Measurements from ENCODE around the gene PLCH1. TPM values are rescaled to one million over a fixed set of nuclear protein-coding genes. Genes with fewer than 3 reads are reported as not detected.

Gene PLCH1
- total RNA-seq, 1 experiment from 2014 or later: 13.4 TPM

DNA sequence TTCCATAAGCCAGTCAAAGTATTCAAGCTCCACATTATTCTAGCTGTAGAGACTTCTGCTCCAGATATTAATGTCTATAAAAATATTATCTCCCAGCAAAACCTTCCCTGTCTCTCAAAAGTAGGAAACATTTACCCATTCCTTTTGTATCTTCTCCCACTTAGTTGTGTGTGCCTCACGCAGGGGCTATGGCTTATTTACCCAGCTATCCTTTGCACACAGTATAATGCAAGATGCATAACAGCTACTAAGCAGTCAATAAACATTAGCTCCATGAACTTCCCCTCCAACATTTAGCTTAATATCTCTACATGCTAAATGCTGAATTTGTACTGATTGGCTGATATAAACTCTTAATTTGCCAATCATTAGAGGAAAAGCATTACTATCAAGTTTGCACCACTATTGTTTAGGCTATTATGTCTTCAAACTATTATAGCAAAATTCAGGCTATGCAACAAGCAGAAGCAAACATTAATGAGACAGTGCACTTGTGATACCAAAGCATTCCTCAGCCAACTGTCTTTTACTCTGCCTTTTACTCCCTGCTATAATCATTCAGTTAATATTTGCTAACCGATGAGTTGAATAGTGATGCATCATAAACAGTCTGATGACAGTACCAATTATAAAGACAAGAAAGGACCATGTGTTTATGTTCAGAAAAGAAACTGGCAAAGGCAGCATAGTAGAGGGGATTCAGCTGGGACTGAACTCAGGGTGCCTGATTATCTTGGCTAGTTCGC lies 81.2 kb downstream of the PLCH1 start:
- Mint-ChIP-seq H3K27me3 (ENCODE audit: unreplicated experiment) (no peaks in the 10 kb centered on the region), H3K27ac (ENCODE audit: unreplicated experiment) (no peak overlapping the region), H3K4me1 (ENCODE audit: low read depth, unreplicated experiment) (peaks cover 62% of the 10 kb centered on the region), H3K36me3 (ENCODE audit: insufficient read depth, unreplicated experiment) (no peaks in the 10 kb centered on the region), H3K4me3 (ENCODE audit: low read depth, unreplicated experiment) (no peak overlapping the region), H3K9me3 (ENCODE audit: low read depth, unreplicated experiment) (no peaks in the 10 kb centered on the region)
- no peak for DNase-seq
- CTCF ChIA-PET: interaction anchor here (0.6 to 1.6 kb wide), 3 partner anchors 9 to 38 kb away, joined by 3 to 4 read pairs (median 4); no protein-coding TSS in a partner anchor
- BruUV-seq (replicated peaks): no TSS peak
- TF ChIP-seq, protein P1, sequence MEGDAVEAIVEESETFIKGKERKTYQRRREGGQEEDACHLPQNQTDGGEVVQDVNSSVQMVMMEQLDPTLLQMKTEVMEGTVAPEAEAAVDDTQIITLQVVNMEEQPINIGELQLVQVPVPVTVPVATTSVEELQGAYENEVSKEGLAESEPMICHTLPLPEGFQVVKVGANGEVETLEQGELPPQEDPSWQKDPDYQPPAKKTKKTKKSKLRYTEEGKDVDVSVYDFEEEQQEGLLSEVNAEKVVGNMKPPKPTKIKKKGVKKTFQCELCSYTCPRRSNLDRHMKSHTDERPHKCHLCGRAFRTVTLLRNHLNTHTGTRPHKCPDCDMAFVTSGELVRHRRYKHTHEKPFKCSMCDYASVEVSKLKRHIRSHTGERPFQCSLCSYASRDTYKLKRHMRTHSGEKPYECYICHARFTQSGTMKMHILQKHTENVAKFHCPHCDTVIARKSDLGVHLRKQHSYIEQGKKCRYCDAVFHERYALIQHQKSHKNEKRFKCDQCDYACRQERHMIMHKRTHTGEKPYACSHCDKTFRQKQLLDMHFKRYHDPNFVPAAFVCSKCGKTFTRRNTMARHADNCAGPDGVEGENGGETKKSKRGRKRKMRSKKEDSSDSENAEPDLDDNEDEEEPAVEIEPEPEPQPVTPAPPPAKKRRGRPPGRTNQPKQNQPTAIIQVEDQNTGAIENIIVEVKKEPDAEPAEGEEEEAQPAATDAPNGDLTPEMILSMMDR (IDR thresholded peaks at IDR 0.05; ENCODE audit: unreplicated experiment): no peak
- intact Hi-C loops (cut with micrococcal nuclease; ENCODE audit: unreplicated experiment): loop anchor here (2.0 kb wide), 2 partner anchors 57 to 73 kb away; no protein-coding TSS in a partner anchor

DNA sequence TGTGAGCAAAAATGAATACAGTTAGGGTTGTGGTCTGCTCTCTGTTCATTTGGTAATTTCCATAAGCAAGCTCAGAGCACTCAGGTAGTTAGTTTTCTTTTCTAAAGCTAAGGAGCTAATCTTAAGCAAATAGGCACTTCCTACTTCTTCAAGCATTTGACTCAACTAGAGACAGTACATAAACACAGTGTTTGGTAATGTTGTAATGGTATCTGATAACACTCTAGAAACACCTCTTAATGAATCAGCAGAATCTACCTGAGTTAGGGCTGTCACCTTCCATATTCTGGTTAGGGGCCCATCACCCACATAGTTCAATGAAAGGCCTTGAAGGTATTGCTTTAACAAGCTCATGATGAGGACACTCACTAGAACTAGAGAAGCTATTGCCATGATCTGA lies 83.1 kb downstream of the PLCH1 start:
- H3K27me3 Mint-ChIP-seq (ENCODE audit: unreplicated experiment): no peaks in the 10 kb centered on the region
- no TSS peak for BruUV-seq (replicated peaks)
- TF ChIP-seq, protein P1 (IDR thresholded peaks at IDR 0.05; ENCODE audit: unreplicated experiment): no peak
- intact Hi-C loops (cut with micrococcal nuclease; ENCODE audit: unreplicated experiment): no loop called here
- peaks cover 55% of the 10 kb centered on the region for H3K4me1 Mint-ChIP-seq (ENCODE audit: low read depth, unreplicated experiment)
- no peaks in the 10 kb centered on the region for H3K9me3 Mint-ChIP-seq (ENCODE audit: low read depth, unreplicated experiment)
- H3K4me3 Mint-ChIP-seq (ENCODE audit: low read depth, unreplicated experiment): no peak overlapping the region
- H3K36me3 Mint-ChIP-seq (ENCODE audit: insufficient read depth, unreplicated experiment): no peaks in the 10 kb centered on the region
- no peak for DNase-seq
- H3K27ac Mint-ChIP-seq (ENCODE audit: unreplicated experiment): peak overlapping the region; percentile 68
- CTCF ChIA-PET: interaction anchor here (0.8 to 2.4 kb wide), 5 partner anchors 10 to 271 kb away, joined by 4 to 9 read pairs (median 6); no protein-coding TSS in a partner anchor

DNA sequence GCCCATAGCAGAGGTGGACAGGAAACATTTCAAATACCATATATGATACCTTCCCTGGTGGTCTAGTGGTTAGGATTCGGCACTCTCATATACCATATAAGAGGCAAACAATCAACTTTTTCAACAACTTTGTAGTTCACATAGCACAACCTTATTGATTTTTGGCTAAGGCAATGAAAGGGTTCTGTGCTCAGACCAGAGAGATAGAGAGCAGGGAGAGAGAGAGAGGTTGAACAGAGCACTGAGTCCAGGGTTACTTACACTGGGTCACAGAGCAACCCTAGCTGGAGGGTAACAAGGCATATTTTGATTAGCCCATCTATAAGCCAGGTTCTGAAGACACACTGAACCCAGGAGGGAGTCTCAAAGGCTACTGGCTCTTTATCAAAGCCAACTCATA lies 83.8 kb downstream of the PLCH1 start:
- Mint-ChIP-seq H3K36me3 (ENCODE audit: insufficient read depth, unreplicated experiment) (no peaks in the 10 kb centered on the region), H3K27ac (ENCODE audit: unreplicated experiment) (peak overlapping the region; percentile 68), H3K4me1 (ENCODE audit: low read depth, unreplicated experiment) (peaks cover 48% of the 10 kb centered on the region), H3K4me3 (ENCODE audit: low read depth, unreplicated experiment) (no peak overlapping the region), H3K9me3 (ENCODE audit: low read depth, unreplicated experiment) (no peaks in the 10 kb centered on the region), H3K27me3 (ENCODE audit: unreplicated experiment) (no peaks in the 10 kb centered on the region)
- CTCF ChIA-PET: interaction anchor here (0.6 to 2.4 kb wide), 5 partner anchors 9 to 46 kb away, joined by 3 to 8 read pairs (median 5); no protein-coding TSS in a partner anchor
- intact Hi-C loops (cut with micrococcal nuclease; ENCODE audit: unreplicated experiment): no loop called here
- DNase-seq: no peak
- TF ChIP-seq, protein P1 (IDR thresholded peaks at IDR 0.05; ENCODE audit: unreplicated experiment): no peak
- no TSS peak for BruUV-seq (replicated peaks)

DNA sequence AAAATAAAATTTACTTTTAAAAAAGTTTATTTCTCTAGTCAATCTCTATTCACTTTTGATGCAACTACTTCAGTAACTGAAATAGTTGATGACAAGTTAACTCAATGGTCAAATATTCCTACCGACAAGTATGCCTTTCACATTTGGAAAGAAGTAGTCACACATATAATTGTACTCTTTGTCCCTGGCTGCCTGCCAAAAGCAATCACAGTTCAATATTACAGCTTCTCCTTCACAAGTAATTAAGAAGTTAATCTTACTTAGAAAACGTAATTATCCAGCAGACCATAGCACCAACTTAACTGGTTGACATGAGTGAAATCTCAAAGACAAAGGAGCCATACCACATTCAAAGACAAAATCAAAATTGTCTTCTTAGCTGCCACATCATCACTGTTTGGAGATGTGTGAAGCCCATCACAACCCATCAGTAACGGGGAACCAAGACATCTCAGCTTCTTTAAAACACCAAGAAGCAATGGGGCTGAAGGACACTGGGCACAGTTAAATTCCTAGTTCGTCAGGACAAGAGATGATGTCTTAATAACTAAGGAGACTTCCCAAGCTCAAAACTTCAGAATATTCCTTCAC lies 86.1 kb downstream of the PLCH1 start:
- no peaks in the 10 kb centered on the region for H3K36me3 Mint-ChIP-seq (ENCODE audit: insufficient read depth, unreplicated experiment)
- intact Hi-C loops (cut with micrococcal nuclease; ENCODE audit: unreplicated experiment): no loop called here
- BruUV-seq (replicated peaks): no TSS peak
- TF ChIP-seq, protein P1 (IDR thresholded peaks at IDR 0.05; ENCODE audit: unreplicated experiment): no peak
- no peaks in the 10 kb centered on the region for H3K27me3 Mint-ChIP-seq (ENCODE audit: unreplicated experiment)
- no peak overlapping the region for H3K4me3 Mint-ChIP-seq (ENCODE audit: low read depth, unreplicated experiment)
- no peak for DNase-seq
- CTCF ChIA-PET: interaction anchor here (0.7 kb wide), 1 partner anchor 16 kb away, joined by 3 read pairs; no protein-coding TSS in a partner anchor
- no peaks in the 10 kb centered on the region for H3K9me3 Mint-ChIP-seq (ENCODE audit: low read depth, unreplicated experiment)
- no peak overlapping the region for H3K27ac Mint-ChIP-seq (ENCODE audit: unreplicated experiment)
- peaks cover 25% of the 10 kb centered on the region for H3K4me1 Mint-ChIP-seq (ENCODE audit: low read depth, unreplicated experiment)

Measured in Calu3 (cell line).